Measurements from ENCODE around the gene LRRC55. TPM values are rescaled to one million over a fixed set of nuclear protein-coding genes. Genes with fewer than 3 reads are reported as not detected.

Gene LRRC55
- total and polyA plus RNA-seq, 9 of the 15 experiments (the other 6 are each of a cell fraction or from before 2014, with no cell fraction given), result not detected

- TF ChIP-seq, protein P1, sequence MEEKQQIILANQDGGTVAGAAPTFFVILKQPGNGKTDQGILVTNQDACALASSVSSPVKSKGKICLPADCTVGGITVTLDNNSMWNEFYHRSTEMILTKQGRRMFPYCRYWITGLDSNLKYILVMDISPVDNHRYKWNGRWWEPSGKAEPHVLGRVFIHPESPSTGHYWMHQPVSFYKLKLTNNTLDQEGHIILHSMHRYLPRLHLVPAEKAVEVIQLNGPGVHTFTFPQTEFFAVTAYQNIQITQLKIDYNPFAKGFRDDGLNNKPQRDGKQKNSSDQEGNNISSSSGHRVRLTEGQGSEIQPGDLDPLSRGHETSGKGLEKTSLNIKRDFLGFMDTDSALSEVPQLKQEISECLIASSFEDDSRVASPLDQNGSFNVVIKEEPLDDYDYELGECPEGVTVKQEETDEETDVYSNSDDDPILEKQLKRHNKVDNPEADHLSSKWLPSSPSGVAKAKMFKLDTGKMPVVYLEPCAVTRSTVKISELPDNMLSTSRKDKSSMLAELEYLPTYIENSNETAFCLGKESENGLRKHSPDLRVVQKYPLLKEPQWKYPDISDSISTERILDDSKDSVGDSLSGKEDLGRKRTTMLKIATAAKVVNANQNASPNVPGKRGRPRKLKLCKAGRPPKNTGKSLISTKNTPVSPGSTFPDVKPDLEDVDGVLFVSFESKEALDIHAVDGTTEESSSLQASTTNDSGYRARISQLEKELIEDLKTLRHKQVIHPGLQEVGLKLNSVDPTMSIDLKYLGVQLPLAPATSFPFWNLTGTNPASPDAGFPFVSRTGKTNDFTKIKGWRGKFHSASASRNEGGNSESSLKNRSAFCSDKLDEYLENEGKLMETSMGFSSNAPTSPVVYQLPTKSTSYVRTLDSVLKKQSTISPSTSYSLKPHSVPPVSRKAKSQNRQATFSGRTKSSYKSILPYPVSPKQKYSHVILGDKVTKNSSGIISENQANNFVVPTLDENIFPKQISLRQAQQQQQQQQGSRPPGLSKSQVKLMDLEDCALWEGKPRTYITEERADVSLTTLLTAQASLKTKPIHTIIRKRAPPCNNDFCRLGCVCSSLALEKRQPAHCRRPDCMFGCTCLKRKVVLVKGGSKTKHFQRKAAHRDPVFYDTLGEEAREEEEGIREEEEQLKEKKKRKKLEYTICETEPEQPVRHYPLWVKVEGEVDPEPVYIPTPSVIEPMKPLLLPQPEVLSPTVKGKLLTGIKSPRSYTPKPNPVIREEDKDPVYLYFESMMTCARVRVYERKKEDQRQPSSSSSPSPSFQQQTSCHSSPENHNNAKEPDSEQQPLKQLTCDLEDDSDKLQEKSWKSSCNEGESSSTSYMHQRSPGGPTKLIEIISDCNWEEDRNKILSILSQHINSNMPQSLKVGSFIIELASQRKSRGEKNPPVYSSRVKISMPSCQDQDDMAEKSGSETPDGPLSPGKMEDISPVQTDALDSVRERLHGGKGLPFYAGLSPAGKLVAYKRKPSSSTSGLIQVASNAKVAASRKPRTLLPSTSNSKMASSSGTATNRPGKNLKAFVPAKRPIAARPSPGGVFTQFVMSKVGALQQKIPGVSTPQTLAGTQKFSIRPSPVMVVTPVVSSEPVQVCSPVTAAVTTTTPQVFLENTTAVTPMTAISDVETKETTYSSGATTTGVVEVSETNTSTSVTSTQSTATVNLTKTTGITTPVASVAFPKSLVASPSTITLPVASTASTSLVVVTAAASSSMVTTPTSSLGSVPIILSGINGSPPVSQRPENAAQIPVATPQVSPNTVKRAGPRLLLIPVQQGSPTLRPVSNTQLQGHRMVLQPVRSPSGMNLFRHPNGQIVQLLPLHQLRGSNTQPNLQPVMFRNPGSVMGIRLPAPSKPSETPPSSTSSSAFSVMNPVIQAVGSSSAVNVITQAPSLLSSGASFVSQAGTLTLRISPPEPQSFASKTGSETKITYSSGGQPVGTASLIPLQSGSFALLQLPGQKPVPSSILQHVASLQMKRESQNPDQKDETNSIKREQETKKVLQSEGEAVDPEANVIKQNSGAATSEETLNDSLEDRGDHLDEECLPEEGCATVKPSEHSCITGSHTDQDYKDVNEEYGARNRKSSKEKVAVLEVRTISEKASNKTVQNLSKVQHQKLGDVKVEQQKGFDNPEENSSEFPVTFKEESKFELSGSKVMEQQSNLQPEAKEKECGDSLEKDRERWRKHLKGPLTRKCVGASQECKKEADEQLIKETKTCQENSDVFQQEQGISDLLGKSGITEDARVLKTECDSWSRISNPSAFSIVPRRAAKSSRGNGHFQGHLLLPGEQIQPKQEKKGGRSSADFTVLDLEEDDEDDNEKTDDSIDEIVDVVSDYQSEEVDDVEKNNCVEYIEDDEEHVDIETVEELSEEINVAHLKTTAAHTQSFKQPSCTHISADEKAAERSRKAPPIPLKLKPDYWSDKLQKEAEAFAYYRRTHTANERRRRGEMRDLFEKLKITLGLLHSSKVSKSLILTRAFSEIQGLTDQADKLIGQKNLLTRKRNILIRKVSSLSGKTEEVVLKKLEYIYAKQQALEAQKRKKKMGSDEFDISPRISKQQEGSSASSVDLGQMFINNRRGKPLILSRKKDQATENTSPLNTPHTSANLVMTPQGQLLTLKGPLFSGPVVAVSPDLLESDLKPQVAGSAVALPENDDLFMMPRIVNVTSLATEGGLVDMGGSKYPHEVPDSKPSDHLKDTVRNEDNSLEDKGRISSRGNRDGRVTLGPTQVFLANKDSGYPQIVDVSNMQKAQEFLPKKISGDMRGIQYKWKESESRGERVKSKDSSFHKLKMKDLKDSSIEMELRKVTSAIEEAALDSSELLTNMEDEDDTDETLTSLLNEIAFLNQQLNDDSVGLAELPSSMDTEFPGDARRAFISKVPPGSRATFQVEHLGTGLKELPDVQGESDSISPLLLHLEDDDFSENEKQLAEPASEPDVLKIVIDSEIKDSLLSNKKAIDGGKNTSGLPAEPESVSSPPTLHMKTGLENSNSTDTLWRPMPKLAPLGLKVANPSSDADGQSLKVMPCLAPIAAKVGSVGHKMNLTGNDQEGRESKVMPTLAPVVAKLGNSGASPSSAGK (IDR thresholded peaks at IDR 0.05), result no peak
- 0 out of 4 replicates have a peak, but pooled peaks of 1 of the 2 experiments have one; percentile 26 for TF ChIP-seq ARNT (IDR thresholded peaks at IDR 0.05)
- no peak for TF ChIP-seq SPI1 (IDR thresholded peaks at IDR 0.05; ENCODE audit: borderline replicate concordance, low read depth, low read length)
- TF ChIP-seq CREBBP (IDR thresholded peaks at IDR 0.05; ENCODE audit: low read depth, low read length), result peak; percentile 88
- no peak for TF ChIP-seq EGR1 (conservative IDR thresholded peaks at IDR 0.05)
- TF ChIP-seq HNRNPH1 (optimal IDR thresholded peaks at IDR 0.05; ENCODE audit: low read depth, low read length), result no peak
- no peak for TF ChIP-seq FOXK1 (CRISPR knock-in tag; IDR thresholded peaks at IDR 0.05; ENCODE audit: borderline replicate concordance)
- no peak for TF ChIP-seq ZNF140 (CRISPR knock-in tag; IDR thresholded peaks at IDR 0.05)
- no peak for TF ChIP-seq ZEB2 (IDR thresholded peaks at IDR 0.05)
- no peak for TF ChIP-seq ZNF347 (CRISPR knock-in tag; IDR thresholded peaks at IDR 0.05; ENCODE audit: low read depth)
- TF ChIP-seq KLF10 (CRISPR knock-in tag; IDR thresholded peaks at IDR 0.05), result no peak
- TF ChIP-seq MYC (IDR thresholded peaks at IDR 0.05; ENCODE audit: low read depth, low read length), result no peak
- TF ChIP-seq MYC (CRISPR knock-in tag; IDR thresholded peaks at IDR 0.05; ENCODE audit: borderline replicate concordance, low read depth), result no peak
Observed at GRCh38 chr11:57153448-57153847, 28.3 kb upstream of the LRRC55 start (continued).
